ENCODE results near the gene PRR36. TPM values are rescaled to one million over a fixed set of nuclear protein-coding genes. Genes with fewer than 3 reads are reported as not detected.

Gene PRR36
- total RNA-seq, 6 donors from 2014 or later, result 0.46 to 9.4 (median 2.7) TPM

GRCh38 chr19:7921302-7921966 lies 47.2 kb upstream of the PRR36 start:
- TF ChIP-seq EP300 (IDR thresholded peaks at IDR 0.05) (no peak), CTCF (IDR thresholded peaks at IDR 0.05) (no peak), POLR2AphosphoS5 (IDR thresholded peaks at IDR 0.05) (no peak), POLR2A (IDR thresholded peaks at IDR 0.05) (no peak)
- 56 to 57% methylated on average over 4 to 16 of the region's 17 CpGs for WGBS, 2 donors
- peak in 1 of 2 donors; percentile 51 for DNase-seq
- no peak for ATAC-seq (ENCODE audit: low FRiP score in 2 of 2)
- H3K27ac ChIP-seq, result peak overlapping the region; percentile 79 to 92 (median 90)
- H3K4me1 ChIP-seq, result peaks cover 44 to 73% (median 56%) of the 10 kb centered on the region in 4 donors
- H3K4me3 ChIP-seq, result peak overlapping the region; percentile 62 to 86 (median 73)
- H3K36me3 ChIP-seq, result peaks cover 0 to 22% (median 12%) of the 10 kb centered on the region in 4 donors
- no peaks in the 10 kb centered on the region for H3K9me3 ChIP-seq
- peaks cover 0 to 34% (median 17%) of the 10 kb centered on the region in 4 donors for H3K27me3 ChIP-seq

- Histone ChIP-seq H3K36me3 (peaks cover 0 to 22% (median 12%) of the 10 kb centered on the region in 4 donors), H3K27me3 (peaks cover 0 to 40% (median 24%) of the 10 kb centered on the region in 4 donors), H3K4me3 (peak overlapping the region; percentile 62 to 86 (median 73)), H3K27ac (peak overlapping the region; percentile 85 to 92 (median 90)), H3K9me3 (no peaks in the 10 kb centered on the region), H3K4me1 (peaks cover 48 to 73% (median 59%) of the 10 kb centered on the region in 4 donors)
- ATAC-seq (ENCODE audit: low FRiP score in 2 of 2), result peak; percentile 93 to 97
- DNase-seq, result peak; percentile 100
- TF ChIP-seq EP300 (IDR thresholded peaks at IDR 0.05), result no peak
- peak; percentile 77 to 82 for TF ChIP-seq POLR2AphosphoS5 (IDR thresholded peaks at IDR 0.05)
- TF ChIP-seq CTCF (IDR thresholded peaks at IDR 0.05), result no peak
- peak in 3 of 4 donors; percentile 12 to 54 (median 47) for TF ChIP-seq POLR2A (IDR thresholded peaks at IDR 0.05)
- 1 to 3% methylated on average over 29 to 33 of the region's 62 CpGs for WGBS, 2 donors
Measured at GRCh38 chr19:7920519-7921301, 46.5 kb upstream of the PRR36 start.

- H3K27me3 ChIP-seq, result peaks cover 0 to 39% (median 27%) of the 10 kb centered on the region in 4 donors
Measured at GRCh38 chr19:7919610-7920518, 45.7 kb upstream of the PRR36 start, which contains the start of gene SNAPC2. SNAPC2 (plus strand) TSS chr19:7920338; CDS start chr19:7920367, 29 bp downstream.

More at GRCh38 chr19:7919610-7920518, 45.7 kb upstream of the PRR36 start, which contains the start of gene SNAPC2:
- TF ChIP-seq POLR2AphosphoS5 (IDR thresholded peaks at IDR 0.05) (peak; percentile 66 to 80), POLR2A (IDR thresholded peaks at IDR 0.05) (peak in 1 of 4 donors; percentile 67), CTCF (IDR thresholded peaks at IDR 0.05) (peak in 1 of 6 experiments; percentile 27), EP300 (IDR thresholded peaks at IDR 0.05) (no peak)
- ATAC-seq (ENCODE audit: low FRiP score in 2 of 2) (peak; percentile 77 to 87), DNase-seq (peak; percentile 93 to 100)
- H3K4me1 ChIP-seq, result peaks cover 46 to 70% (median 53%) of the 10 kb centered on the region in 4 donors
- H3K36me3 ChIP-seq, result peaks cover 0 to 22% (median 12%) of the 10 kb centered on the region in 4 donors
- no peaks in the 10 kb centered on the region for H3K9me3 ChIP-seq
- H3K4me3 ChIP-seq, result peak within 1 kb of the TSS; percentile 62 to 86 (median 73)
- WGBS, 2 donors, result 15 to 33% methylated on average over 16 to 41 of the region's 62 CpGs
- peak within 1 kb of the TSS; percentile 85 to 92 (median 90) for H3K27ac ChIP-seq
